GM19025 (cell line): ENCODE results near the gene PCDHB14.
"Not testable (repeated sequence)": the region's sequence is repeated elsewhere in the genome, so short reads cannot be mapped to it uniquely, and the experiment has no call there.

ENCODE experiments used
- ATAC-seq: cut with Tn5 transposase; IDR thresholded peaks from one replicate; pipeline ENCODE4 v1.9.1; 2021; ENCODE audit warnings: mild to moderate bottlenecking, low read depth, moderate library complexity; ENCODE audit not compliant: unreplicated experiment

The PCDHB14 gene

GRCh38 chr5:141208478-141208877, 14.7 kb upstream of the PCDHB14 start, which contains the start of gene PCDHB12:
PCDHB12 (plus strand) TSS chr5:141208719; CDS start chr5:141208908, 189 bp downstream.
- no peak for ATAC-seq

DNA sequence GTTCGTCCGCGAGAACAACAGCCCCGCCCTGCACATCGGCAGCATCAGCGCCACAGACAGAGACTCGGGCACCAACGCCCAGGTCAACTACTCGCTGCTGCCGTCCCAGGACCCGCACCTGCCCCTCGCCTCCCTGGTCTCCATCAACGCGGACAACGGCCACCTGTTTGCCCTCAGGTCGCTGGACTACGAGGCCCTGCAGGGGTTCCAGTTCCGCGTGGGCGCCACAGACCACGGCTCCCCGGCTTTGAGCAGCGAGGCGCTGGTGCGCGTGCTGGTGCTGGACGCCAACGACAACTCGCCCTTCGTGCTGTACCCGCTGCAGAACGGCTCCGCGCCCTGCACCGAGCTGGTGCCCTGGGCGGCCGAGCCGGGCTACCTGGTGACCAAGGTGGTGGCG, 12.9 kb upstream of the PCDHB14 start:
- not testable (repeated sequence) for ATAC-seq

GRCh38 chr5:141210849-141211248, 12.3 kb upstream of the PCDHB14 start:
- ATAC-seq, result not testable (repeated sequence)

- not testable (repeated sequence) for ATAC-seq
Observed at GRCh38 chr5:141213656-141214339, 9.3 kb upstream of the PCDHB14 start, which contains the start of gene PCDHB13. PCDHB13 (plus strand) TSS chr5:141213919; CDS start chr5:141214124, 205 bp downstream.

GRCh38 chr5:141214583-141214982, 8.6 kb upstream of the PCDHB14 start:
- not testable (repeated sequence) for ATAC-seq

- not testable (repeated sequence) for ATAC-seq
Observed at GRCh38 chr5:141215504-141215903, 7.6 kb upstream of the PCDHB14 start.

DNA sequence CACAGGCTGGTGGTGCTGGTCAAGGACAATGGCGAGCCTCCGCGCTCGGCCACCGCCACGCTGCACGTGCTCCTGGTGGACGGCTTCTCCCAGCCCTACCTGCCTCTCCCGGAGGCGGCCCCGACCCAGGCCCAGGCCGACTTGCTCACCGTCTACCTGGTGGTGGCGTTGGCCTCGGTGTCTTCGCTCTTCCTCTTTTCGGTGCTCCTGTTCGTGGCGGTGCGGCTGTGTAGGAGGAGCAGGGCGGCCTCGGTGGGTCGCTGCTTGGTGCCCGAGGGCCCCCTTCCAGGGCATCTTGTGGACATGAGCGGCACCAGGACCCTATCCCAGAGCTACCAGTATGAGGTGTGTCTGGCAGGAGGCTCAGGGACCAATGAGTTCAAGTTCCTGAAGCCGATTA, 7.1 kb upstream of the PCDHB14 start:
- ATAC-seq, result not testable (repeated sequence)

DNA sequence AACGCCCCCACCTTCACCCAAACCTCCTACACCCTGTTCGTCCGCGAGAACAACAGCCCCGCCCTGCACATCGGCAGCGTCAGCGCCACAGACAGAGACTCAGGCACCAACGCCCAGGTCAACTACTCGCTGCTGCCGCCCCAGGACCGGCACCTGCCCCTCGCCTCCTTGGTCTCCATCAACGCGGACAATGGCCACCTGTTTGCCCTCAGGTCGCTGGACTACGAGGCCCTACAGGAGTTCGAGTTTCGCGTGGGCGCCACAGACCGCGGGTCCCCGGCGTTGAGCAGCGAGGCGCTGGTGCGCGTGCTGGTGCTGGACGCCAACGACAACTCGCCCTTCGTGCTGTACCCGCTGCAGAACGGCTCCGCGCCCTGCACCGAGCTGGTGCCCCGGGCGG, 1.7 kb downstream of the PCDHB14 start:
- not testable (repeated sequence) for ATAC-seq

GRCh38 chr5:141225421-141225820, 2.3 kb downstream of the PCDHB14 start:
- not testable (repeated sequence) for ATAC-seq

GRCh38 chr5:141234109-141234667, 11.0 kb downstream of the PCDHB14 start:
- ATAC-seq, result no peak

GRCh38 chr5:141235922-141236321, 12.8 kb downstream of the PCDHB14 start:
- ATAC-seq, result not testable (repeated sequence)

GRCh38 chr5:141236516-141237313, 13.6 kb downstream of the PCDHB14 start:
- no peak for ATAC-seq

DNA sequence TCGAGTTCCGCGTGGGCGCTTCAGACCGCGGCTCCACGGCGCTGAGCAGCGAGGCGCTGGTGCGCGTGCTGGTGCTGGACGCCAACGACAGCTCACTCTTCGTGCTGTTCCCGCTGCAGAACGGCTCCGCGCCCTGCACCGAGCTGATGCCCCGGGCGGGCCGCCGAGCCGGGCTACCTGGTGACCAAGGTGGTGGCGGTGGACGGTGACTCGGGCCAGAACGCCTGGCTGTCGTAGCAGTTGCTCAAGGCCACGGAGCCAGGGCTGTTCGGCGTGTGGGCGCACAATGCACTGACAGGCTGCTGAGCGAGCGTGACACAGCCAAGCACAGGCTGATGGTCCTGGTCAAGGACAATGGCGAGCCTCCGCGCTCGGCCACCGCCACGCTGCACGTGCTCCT, 18.4 kb downstream of the PCDHB14 start:
- ATAC-seq, result no peak

GRCh38 chr5:141245250-141245717, 22.1 kb downstream of the PCDHB14 start, which contains the start of gene PCDHB15:
PCDHB15 (plus strand) TSS chr5:141245395; CDS start chr5:141245579, 184 bp downstream.
- no peak for ATAC-seq

DNA sequence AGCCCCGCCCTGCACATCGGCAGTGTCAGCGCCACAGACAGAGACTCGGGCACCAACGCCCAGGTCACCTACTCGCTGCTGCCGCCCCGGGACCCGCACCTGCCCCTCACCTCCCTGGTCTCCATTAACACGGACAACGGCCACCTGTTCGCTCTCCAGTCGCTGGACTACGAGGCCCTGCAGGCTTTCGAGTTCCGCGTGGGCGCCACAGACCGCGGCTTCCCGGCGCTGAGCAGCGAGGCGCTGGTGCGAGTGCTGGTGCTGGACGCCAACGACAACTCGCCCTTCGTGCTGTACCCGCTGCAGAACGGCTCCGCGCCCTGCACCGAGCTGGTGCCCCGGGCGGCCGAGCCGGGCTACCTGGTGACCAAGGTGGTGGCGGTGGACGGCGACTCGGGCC, 23.8 kb downstream of the PCDHB14 start:
- ATAC-seq, result not testable (repeated sequence)

DNA sequence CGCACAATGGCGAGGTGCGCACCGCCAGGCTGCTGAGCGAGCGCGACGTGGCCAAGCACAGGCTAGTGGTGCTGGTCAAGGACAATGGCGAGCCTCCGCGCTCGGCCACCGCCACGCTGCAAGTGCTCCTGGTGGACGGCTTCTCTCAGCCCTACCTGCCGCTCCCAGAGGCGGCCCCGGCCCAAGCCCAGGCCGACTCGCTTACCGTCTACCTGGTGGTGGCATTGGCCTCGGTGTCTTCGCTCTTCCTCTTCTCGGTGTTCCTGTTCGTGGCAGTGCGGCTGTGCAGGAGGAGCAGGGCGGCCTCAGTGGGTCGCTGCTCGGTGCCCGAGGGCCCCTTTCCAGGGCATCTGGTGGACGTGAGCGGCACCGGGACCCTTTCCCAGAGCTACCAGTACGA, 24.3 kb downstream of the PCDHB14 start:
- not testable (repeated sequence) for ATAC-seq

DNA sequence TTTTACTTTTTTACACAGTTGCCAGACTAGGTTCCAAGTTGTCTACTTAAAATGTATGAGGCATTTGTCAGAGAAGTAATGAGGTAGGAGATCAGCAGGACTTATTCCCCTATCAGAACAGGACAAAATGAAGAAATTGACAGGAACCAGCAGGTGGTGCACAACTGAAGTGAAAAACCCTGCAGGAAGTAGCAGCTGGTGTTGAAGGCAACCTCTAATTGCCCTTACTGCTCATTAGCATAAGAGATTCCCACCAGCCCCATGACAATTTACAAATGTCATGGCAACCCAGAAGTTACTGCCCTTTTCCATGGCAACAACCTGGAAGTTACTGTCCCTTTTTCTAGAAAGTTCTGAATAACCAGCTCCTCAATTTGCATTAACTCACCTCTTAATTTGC, 27.4 kb downstream of the PCDHB14 start:
- ATAC-seq, result no peak

GRCh38 chr5:141258464-141258863, 35.3 kb downstream of the PCDHB14 start:
- ATAC-seq, result no peak

GRCh38 chr5:141258948-141259347, 35.8 kb downstream of the PCDHB14 start:
- no peak for ATAC-seq

GRCh38 chr5:141260458-141261237, 37.5 kb downstream of the PCDHB14 start:
- no peak for ATAC-seq
